Kidney (tissue), 14 donors: ENCODE measurements around the gene TAF1A. TPM values are rescaled to one million over a fixed set of nuclear protein-coding genes. Genes with fewer than 3 reads are reported as not detected.

ENCODE experiments used
- DNase-seq, 5 donors: peaks; one replicate each; pipeline ENCODE4 v3.0.0-alpha.2; 2013 to 2020
- FAIRE-seq: peaks from 2 replicates; lab custom pipeline; 2012; peaks lifted over from hg19 to GRCh38; lab: Jason Lieb, UNC
- H3K27ac ChIP-seq, 2 donors: one replicate each; pipeline ENCODE4 v1.7.0; 2013; ENCODE audit warnings: low read depth in 2 of 2, low read length in 2 of 2, inconsistent platforms in 1 of 2
- H3K27me3 ChIP-seq: one replicate; pipeline ENCODE4 v1.7.1; 2013; ENCODE audit warnings: low read length, inconsistent platforms; ENCODE audit not compliant: control insufficient read depth, insufficient read depth
- H3K36me3 ChIP-seq, 3 donors: one replicate each; pipeline versions ENCODE4 v1.7.0 to v1.7.1; 2013; ENCODE audit warnings: low read length in 3 of 3, control low read depth in 1 of 3, inconsistent platforms in 1 of 3; ENCODE audit not compliant: insufficient read depth in 3 of 3, control insufficient read depth in 2 of 3
- H3K4me1 ChIP-seq, 3 donors: one replicate each; pipeline versions ENCODE4 v1.7.0 to v1.7.1; 2013; ENCODE audit warnings: low read length in 3 of 3, inconsistent platforms in 1 of 3, low read depth in 1 of 3; ENCODE audit not compliant: control insufficient read depth in 2 of 3, insufficient read depth in 2 of 3
- H3K4me3 ChIP-seq, 3 donors: one replicate each; pipeline versions ENCODE4 v1.7.0 to v1.8.1; 2013; ENCODE audit warnings: low read length in 3 of 3, control low read depth in 1 of 3, inconsistent platforms in 1 of 3
- H3K9ac ChIP-seq, 3 donors: one replicate each; pipeline versions ENCODE4 v1.7.0 to v1.7.1; 2013; ENCODE audit warnings: low read length in 3 of 3, control low read depth in 1 of 3, inconsistent platforms in 1 of 3
- H3K9me3 ChIP-seq, 3 donors: one replicate each; pipeline versions ENCODE4 v1.7.0 to v1.7.1; 2013; ENCODE audit warnings: low read length in 3 of 3, control low read depth in 1 of 3, inconsistent platforms in 1 of 3; ENCODE audit not compliant: control insufficient read depth in 2 of 3, insufficient read depth in 1 of 3
- CTCF ChIP-seq: IDR thresholded peaks from 3 replicates; pipeline ENCODE4 v1.5.1; 2012; ENCODE audit warnings: mild to moderate bottlenecking, moderate library complexity, borderline replicate concordance; ENCODE audit not compliant: insufficient read depth; ENCODE audit errors: extremely low read depth
- intact Hi-C: fragments of 100-400 bp; cut with DNase I; formaldehyde crosslinking; loops from one replicate; pipeline ENCODE4 v1.11.1; 2022
- polyA plus RNA-seq: library from polyadenylated mRNA; stranded (reverse); fragments of 350-450 nt; fragmentation: Illumina TruSeq; extraction: RNeasy Lipid Tissue Mini Kit (QIAGEN cat#74804); gene quantifications from one replicate; pipeline ENCODE4 v1.2.3, GENCODE V29; 2014; ENCODE audit warnings: low read depth, low replicate concordance; ENCODE audit not compliant: insufficient read depth
- total RNA-seq: library from RNA; stranded (reverse); fragmentation: NEBNext Ultra II Directional; extraction: Animal tissue kit (Norgen Biotek cat#: 25700); gene quantifications from one replicate; pipeline ENCODE4 v1.2.1, GENCODE V29; 2021
- donor health status: control.
- donor health status: control.
- donor health status: control.
- donor health status: control.
- donor health status: control.
- donor health status: DM: yes; HTN: yes; CAD: no.
- donor health status: Normal renal cell carcinoma (clear cell type).

TAF1A gene
- total and polyA plus RNA-seq, 2 donors from 2014 or later: 1.9 to 8.2 TPM

GRCh38 chr1:222521299-222522104, 68.2 kb downstream of the TAF1A start:
- FAIRE-seq: no peak
- Histone ChIP-seq H3K4me3 (no peak overlapping the region), H3K27ac (no peak overlapping the region), H3K27me3 (no peaks in the 10 kb centered on the region), H3K9ac (no peak overlapping the region), H3K4me1 (peaks cover 0 to 3% (median 0%) of the 10 kb centered on the region in 3 donors), H3K9me3 (peaks cover 0 to 8% (median 4%) of the 10 kb centered on the region in 3 donors), H3K36me3 (no peaks in the 10 kb centered on the region)
- TF ChIP-seq CTCF: no peak
- intact Hi-C loops: no loop called here
- peak in 3 of 5 donors; percentile 52 to 84 (median 81) for DNase-seq

Other genes with a start within 250 kb of the TAF1A start
- gene HHIPL2, start 41.8 kb downstream of the TAF1A start, total RNA-seq: 0.09 TPM
- gene HHIPL2, start 41.8 kb downstream of the TAF1A start, polyA plus RNA-seq: not detected
- gene MIA3, start 28.2 kb upstream of the TAF1A start, total RNA-seq: 51.5 TPM
- gene MIA3, start 28.2 kb upstream of the TAF1A start, polyA plus RNA-seq: 19.1 TPM
- gene AIDA, start 122.6 kb upstream of the TAF1A start, total RNA-seq: 73.7 TPM
- gene AIDA, start 122.6 kb upstream of the TAF1A start, polyA plus RNA-seq: 41.4 TPM
- gene BROX, start 122.6 kb upstream of the TAF1A start, total RNA-seq: 52.1 TPM
- gene BROX, start 122.6 kb upstream of the TAF1A start, polyA plus RNA-seq: 18.0 TPM
- gene FAM177B, start 147.3 kb upstream of the TAF1A start, total RNA-seq: 1.1 TPM
- gene FAM177B, start 147.3 kb upstream of the TAF1A start, polyA plus RNA-seq: not detected
- 17.5 TPM for gene DISP1, start 225.1 kb upstream of the TAF1A start, total RNA-seq
- 7.0 TPM for gene DISP1, start 225.1 kb upstream of the TAF1A start, polyA plus RNA-seq